Right atrium auricular region (tissue), 2 donors: ENCODE results near the gene PHF24. TPM values are rescaled to one million over a fixed set of nuclear protein-coding genes. Genes with fewer than 3 reads are reported as not detected.
A peak's percentile ranks its signal among the peaks of the same experiment; 100 is the strongest.

ENCODE experiments used
- DNase-seq: peaks from one replicate; pipeline ENCODE4 v3.0.0-alpha.2; 2019; ENCODE audit warnings: low spot score
- H3K27ac ChIP-seq, 2 donors: fragments of 200-600 bp; sonication (generic); 1 replicate in 1 of 2; 2 replicates in 1 of 2; pipeline ENCODE4 v1.5.1; 2016 to 2019
- H3K27me3 ChIP-seq, 2 donors: fragments of 200-600 bp; sonication (generic); one replicate each; pipeline versions ENCODE4 v1.5.1 to v1.6.0; 2017 to 2019
- H3K36me3 ChIP-seq: fragments of 200-600 bp; sonication (generic); one replicate; pipeline ENCODE4 v1.5.1; 2016
- H3K4me1 ChIP-seq, 2 donors: fragments of 200-600 bp; sonication (generic); one replicate each; pipeline versions ENCODE4 v1.5.1 to v1.6.0; 2017 to 2019
- H3K4me3 ChIP-seq, 2 donors: fragments of 200-600 bp; sonication (generic); 1 replicate in 1 of 2; 2 replicates in 1 of 2; pipeline ENCODE4 v1.5.1; 2017 to 2019; ENCODE audit warnings: mild to moderate bottlenecking in 1 of 2, moderate library complexity in 1 of 2
- H3K9me3 ChIP-seq, 2 donors: fragments of 200-600 bp; sonication (generic); one replicate each; pipeline ENCODE4 v1.5.1; 2019
- CTCF ChIP-seq, 2 donors: fragments of 200-600 bp; sonication (generic); IDR thresholded peaks; one replicate each; pipeline ENCODE4 v1.5.1; 2019; ENCODE audit warnings: antibody characterized with exemption in 2 of 2
- total RNA-seq, 2 donors: library from RNA; depleted of rRNA; stranded (reverse); fragments of >200 nt; gene quantifications; one replicate each; pipeline ENCODE4 v1.1.0, GENCODE V29; 2016

PHF24 gene
- total RNA-seq, 2 donors from 2014 or later = 0.67 TPM; not detected in 1

DNA sequence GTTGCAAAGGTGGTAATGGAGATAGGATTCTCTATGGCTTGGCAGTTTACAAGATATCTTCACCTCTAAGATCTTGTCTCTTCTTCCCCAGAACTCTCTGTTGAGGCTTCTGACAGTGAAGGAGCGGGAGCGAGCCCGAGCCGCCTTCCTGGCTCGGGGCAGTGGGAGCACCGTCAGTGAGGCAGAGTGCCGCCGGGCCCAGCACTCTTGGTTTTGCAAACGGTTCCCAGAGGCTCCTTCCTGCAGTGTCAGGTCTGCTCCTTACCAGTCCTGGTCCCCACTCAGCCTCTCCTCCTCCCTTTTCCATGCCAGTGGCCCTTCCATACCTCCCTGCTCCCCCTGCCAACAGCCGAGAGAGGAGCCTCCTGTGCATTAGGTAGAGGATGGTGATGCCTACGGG is 18.9 kb downstream of the PHF24 start:
- H3K27ac ChIP-seq = no peak overlapping the region
- no peaks in the 10 kb centered on the region for H3K27me3 ChIP-seq
- no peaks in the 10 kb centered on the region for H3K36me3 ChIP-seq
- H3K4me1 ChIP-seq = no peaks in the 10 kb centered on the region
- no peak for DNase-seq
- no peak for TF ChIP-seq CTCF (IDR thresholded peaks at IDR 0.05)
- no peak overlapping the region for H3K4me3 ChIP-seq
- no peaks in the 10 kb centered on the region for H3K9me3 ChIP-seq

- H3K4me3 ChIP-seq = no peak overlapping the region
- H3K36me3 ChIP-seq = no peaks in the 10 kb centered on the region
- no peaks in the 10 kb centered on the region for H3K4me1 ChIP-seq
- H3K27ac ChIP-seq = no peak overlapping the region
- no peak for TF ChIP-seq CTCF (IDR thresholded peaks at IDR 0.05)
- H3K27me3 ChIP-seq = no peaks in the 10 kb centered on the region
- no peak for DNase-seq
- H3K9me3 ChIP-seq = no peaks in the 10 kb centered on the region
Measured at GRCh38 chr9:34980181-34980761, 22.2 kb downstream of the PHF24 start.

GRCh38 chr9:34982361-34982760 is 24.3 kb downstream of the PHF24 start:
- H3K27me3 ChIP-seq = no peaks in the 10 kb centered on the region
- no peaks in the 10 kb centered on the region for H3K4me1 ChIP-seq
- no peaks in the 10 kb centered on the region for H3K9me3 ChIP-seq
- H3K27ac ChIP-seq = no peak overlapping the region
- no peak overlapping the region for H3K4me3 ChIP-seq
- H3K36me3 ChIP-seq = no peaks in the 10 kb centered on the region
- no peak for DNase-seq
- no peak for TF ChIP-seq CTCF (IDR thresholded peaks at IDR 0.05)

- H3K27ac ChIP-seq = no peak overlapping the region
- H3K4me1 ChIP-seq = peaks cover 0 to 1% of the 10 kb centered on the region in 2 donors
Measured at GRCh38 chr9:34983209-34983608, 25.1 kb downstream of the PHF24 start.

DNA sequence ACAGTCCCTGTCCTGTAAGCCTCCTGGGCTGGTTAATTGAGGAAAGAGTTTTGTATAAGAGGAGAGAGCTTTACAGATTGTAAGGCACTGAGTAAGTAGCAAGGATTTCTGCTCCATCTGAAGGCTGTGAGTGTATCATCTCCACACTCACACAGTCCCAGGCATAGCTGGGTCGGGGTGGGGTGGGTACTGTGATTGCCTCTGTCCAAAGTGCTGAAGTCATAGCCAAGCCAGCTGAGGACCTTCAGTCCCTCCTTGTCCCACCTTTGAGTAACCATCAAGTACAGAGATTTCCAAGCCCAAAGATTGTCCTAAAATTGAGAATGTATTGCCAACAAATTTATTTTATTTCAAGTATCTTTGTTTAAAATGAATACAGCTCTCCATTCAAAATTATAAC is 26.0 kb downstream of the PHF24 start:
- Histone ChIP-seq H3K36me3 (no peaks in the 10 kb centered on the region), H3K27ac (no peak overlapping the region)
- no peak for TF ChIP-seq CTCF (IDR thresholded peaks at IDR 0.05)

More at GRCh38 chr9:34983209-34983608, 25.1 kb downstream of the PHF24 start:
- no peak for DNase-seq
- Histone ChIP-seq H3K9me3 (no peaks in the 10 kb centered on the region), H3K27me3 (no peaks in the 10 kb centered on the region), H3K36me3 (no peaks in the 10 kb centered on the region), H3K4me3 (no peak overlapping the region)
- TF ChIP-seq CTCF (IDR thresholded peaks at IDR 0.05) = no peak

GRCh38 chr9:34985311-34985899 is 27.3 kb downstream of the PHF24 start:
- Histone ChIP-seq H3K27ac (no peak overlapping the region), H3K36me3 (no peaks in the 10 kb centered on the region), H3K27me3 (no peaks in the 10 kb centered on the region), H3K4me3 (no peak overlapping the region), H3K4me1 (peaks cover 0 to 15% of the 10 kb centered on the region in 2 donors), H3K9me3 (no peaks in the 10 kb centered on the region)
- peak; percentile 48 to 85 for TF ChIP-seq CTCF (IDR thresholded peaks at IDR 0.05)
- DNase-seq = no peak

More for the DNA sequence above, 26.0 kb downstream of the PHF24 start:
- Histone ChIP-seq H3K27me3 (no peaks in the 10 kb centered on the region), H3K9me3 (no peaks in the 10 kb centered on the region), H3K4me3 (no peak overlapping the region), H3K4me1 (peaks cover 0 to 9% of the 10 kb centered on the region in 2 donors)
- no peak for DNase-seq
